Lung (tissue), 16 donors: ENCODE data around the gene SERPINB11. TPM values are rescaled to one million over a fixed set of nuclear protein-coding genes. Genes with fewer than 3 reads are reported as not detected.
"Not testable (repeated sequence)": the region's sequence is repeated elsewhere in the genome, so short reads cannot be mapped to it uniquely, and the experiment has no call there.

ENCODE experiments used
- ATAC-seq: fragments of 200-7000 bp; cut with Tn5 transposase; one replicate; pipeline ENCODE4 v1.9.1; 2020; ENCODE audit warnings: moderate number of reproducible peaks; ENCODE audit not compliant: insufficient read depth, low FRiP score
- DNase-seq, 3 donors: peaks; one replicate each; pipeline ENCODE4 v3.0.0-alpha.2; 2013 to 2017
- H3K27ac ChIP-seq, 2 donors: one replicate each; pipeline ENCODE4 v1.5.1; 2013; ENCODE audit warnings: mild to moderate bottlenecking in 2 of 2, moderate library complexity in 2 of 2, control low read depth in 1 of 2, inconsistent platforms in 1 of 2, low read depth in 1 of 2, low read length in 1 of 2
- H3K27me3 ChIP-seq, 3 donors: one replicate each; pipeline ENCODE4 v1.5.1; 2013; ENCODE audit warnings: low read length in 2 of 3; ENCODE audit not compliant: control insufficient read depth in 3 of 3, insufficient read depth in 3 of 3
- H3K36me3 ChIP-seq, 4 donors: one replicate each; pipeline ENCODE4 v1.5.1; 2013; ENCODE audit warnings: low read length in 4 of 4, mild to moderate bottlenecking in 1 of 4, moderate library complexity in 1 of 4; ENCODE audit not compliant: control insufficient read depth in 4 of 4, insufficient read depth in 4 of 4
- H3K4me1 ChIP-seq, 5 donors: one replicate each; pipeline ENCODE4 v1.5.1; 2013; ENCODE audit warnings: low read length in 5 of 5, mild to moderate bottlenecking in 2 of 5, moderate library complexity in 1 of 5; ENCODE audit not compliant: control insufficient read depth in 5 of 5, insufficient read depth in 5 of 5
- H3K4me3 ChIP-seq: one replicate; pipeline ENCODE4 v1.5.1; 2013; ENCODE audit warnings: mild to moderate bottlenecking, control low read depth, moderate library complexity
- H3K9ac ChIP-seq, 2 donors: one replicate each; pipeline ENCODE4 v1.5.1; 2013; ENCODE audit warnings: low read length in 2 of 2, control low read depth in 1 of 2; ENCODE audit not compliant: insufficient read depth in 1 of 2
- H3K9me3 ChIP-seq, 4 donors: one replicate each; pipeline ENCODE4 v1.5.1; 2013; ENCODE audit warnings: low read length in 3 of 4, mild to moderate bottlenecking in 1 of 4, moderate library complexity in 1 of 4; ENCODE audit not compliant: control insufficient read depth in 4 of 4, insufficient read depth in 3 of 4
- WGBS, 2 donors: extraction: QIAGEN DNeasy Blood & Tissue Kit; methylation state at CpG; one replicate each; pipeline ENCODE4 v1.1.7; 2013; 5-methylcytosine and 5-hydroxymethylcytosine counted together
- long read RNA-seq, 5 donors: transcript quantifications; one replicate each; lab custom pipeline, GENCODE V29; 2026
- polyA plus RNA-seq, 2 donors: library from polyadenylated mRNA; stranded (reverse); fragments of 200-250 nt; gene quantifications; one replicate each; pipeline ENCODE4 v1.2.1, GENCODE V29; 2013
- total RNA-seq, 2 donors: library from RNA; depleted of rRNA in 1 of 2; stranded (reverse); fragments of >200 nt in 1 of 2; gene quantifications; one replicate each; pipeline ENCODE4 v1.2.1, GENCODE V29; 2014 to 2021
- TF ChIP-seq, protein P1 (sequence below): IDR thresholded peaks from 2 replicates; pipeline ENCODE4 v1.5.1; 2012; ENCODE audit warnings: mild to moderate bottlenecking; ENCODE audit errors: control extremely low read depth, extremely low read depth
- donor health status: control.
- donor health status: control.
- donor health status: Bipolar disorder and iron deficiency.
- donor health status: healthy.
- donor health status: DM: yes; HTN: yes; CAD: no.

SERPINB11 gene, protein sequence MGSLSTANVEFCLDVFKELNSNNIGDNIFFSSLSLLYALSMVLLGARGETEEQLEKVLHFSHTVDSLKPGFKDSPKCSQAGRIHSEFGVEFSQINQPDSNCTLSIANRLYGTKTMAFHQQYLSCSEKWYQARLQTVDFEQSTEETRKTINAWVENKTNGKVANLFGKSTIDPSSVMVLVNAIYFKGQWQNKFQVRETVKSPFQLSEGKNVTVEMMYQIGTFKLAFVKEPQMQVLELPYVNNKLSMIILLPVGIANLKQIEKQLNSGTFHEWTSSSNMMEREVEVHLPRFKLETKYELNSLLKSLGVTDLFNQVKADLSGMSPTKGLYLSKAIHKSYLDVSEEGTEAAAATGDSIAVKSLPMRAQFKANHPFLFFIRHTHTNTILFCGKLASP
- total RNA-seq (not detected), polyA plus RNA-seq (under 1 TPM; 0.45 to 0.52 TPM)
- long read RNA-seq, donor 1, result 0 reads
- long read RNA-seq, donor 2, result 0 reads
- long read RNA-seq, donor 3, result 0 reads
- long read RNA-seq, donor 4, result 0 reads
- long read RNA-seq, donor 5, result 0 reads

DNA sequence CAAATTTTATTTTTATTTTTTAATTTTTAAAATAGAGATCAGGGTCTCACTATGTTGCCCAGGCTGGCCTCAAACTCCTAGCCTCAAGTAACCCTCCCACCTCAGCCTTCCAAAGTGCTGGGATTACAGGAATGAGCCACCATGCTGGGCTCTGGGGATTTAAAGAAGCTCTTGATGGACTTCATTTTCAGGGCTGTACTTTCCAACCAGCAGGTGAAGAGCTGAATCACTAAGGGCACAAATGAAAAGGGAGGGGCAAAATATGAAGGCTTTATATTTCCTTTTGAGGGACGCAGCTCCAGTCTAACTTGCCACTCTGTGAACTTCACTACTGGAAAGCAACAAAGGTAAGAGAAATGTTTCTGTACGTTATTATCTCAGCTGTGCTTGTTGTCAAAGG, at the start of gene SERPINB11:
Gene SERPINB11 (plus strand): TSS at position 301 of the 400 bp plus-strand sequence. CDS start 7,234 bp downstream, outside the sequence.
- Histone ChIP-seq H3K27ac (no peak within 1 kb of the TSS), H3K9me3 (no peaks in the 10 kb centered on the region), H3K4me1 (no peaks in the 10 kb centered on the region), H3K27me3 (no peaks in the 10 kb centered on the region), H3K9ac (no peak within 1 kb of the TSS), H3K36me3 (no peaks in the 10 kb centered on the region), H3K4me3 (no peak within 1 kb of the TSS)
- ATAC-seq (no peak), DNase-seq (no peak)
- TF ChIP-seq, protein P1, sequence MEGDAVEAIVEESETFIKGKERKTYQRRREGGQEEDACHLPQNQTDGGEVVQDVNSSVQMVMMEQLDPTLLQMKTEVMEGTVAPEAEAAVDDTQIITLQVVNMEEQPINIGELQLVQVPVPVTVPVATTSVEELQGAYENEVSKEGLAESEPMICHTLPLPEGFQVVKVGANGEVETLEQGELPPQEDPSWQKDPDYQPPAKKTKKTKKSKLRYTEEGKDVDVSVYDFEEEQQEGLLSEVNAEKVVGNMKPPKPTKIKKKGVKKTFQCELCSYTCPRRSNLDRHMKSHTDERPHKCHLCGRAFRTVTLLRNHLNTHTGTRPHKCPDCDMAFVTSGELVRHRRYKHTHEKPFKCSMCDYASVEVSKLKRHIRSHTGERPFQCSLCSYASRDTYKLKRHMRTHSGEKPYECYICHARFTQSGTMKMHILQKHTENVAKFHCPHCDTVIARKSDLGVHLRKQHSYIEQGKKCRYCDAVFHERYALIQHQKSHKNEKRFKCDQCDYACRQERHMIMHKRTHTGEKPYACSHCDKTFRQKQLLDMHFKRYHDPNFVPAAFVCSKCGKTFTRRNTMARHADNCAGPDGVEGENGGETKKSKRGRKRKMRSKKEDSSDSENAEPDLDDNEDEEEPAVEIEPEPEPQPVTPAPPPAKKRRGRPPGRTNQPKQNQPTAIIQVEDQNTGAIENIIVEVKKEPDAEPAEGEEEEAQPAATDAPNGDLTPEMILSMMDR, result no peak
- 69 to 83% methylated on average over 2 of the region's 2 CpGs for WGBS, 2 donors

DNA sequence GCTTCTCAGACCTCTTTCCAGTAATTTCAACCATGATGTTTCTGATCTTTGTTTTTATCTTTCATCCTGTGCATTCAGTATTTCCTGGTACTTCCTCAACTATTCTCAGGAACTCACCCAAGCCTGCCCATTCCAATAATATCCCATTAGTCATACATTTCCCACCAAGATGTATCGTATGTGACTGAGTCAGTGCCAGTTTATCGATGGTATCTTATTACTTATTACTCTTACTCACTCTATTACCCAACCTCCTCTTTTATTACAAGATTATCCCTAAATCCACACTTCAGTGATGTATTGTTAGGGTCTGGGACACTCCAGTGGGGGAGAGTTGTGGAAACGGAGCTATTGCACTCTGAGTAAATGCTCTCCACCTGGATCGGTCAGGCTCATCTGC, 43.8 kb upstream of the SERPINB11 start:
- not testable (repeated sequence) for H3K9ac ChIP-seq, DNase-seq, H3K27ac ChIP-seq, ATAC-seq, H3K4me1 ChIP-seq, H3K9me3 ChIP-seq, H3K36me3 ChIP-seq, H3K27me3 ChIP-seq, H3K4me3 ChIP-seq
- WGBS, 2 donors, result 92% methylated on average over 4 of the region's 4 CpGs

- H3K9ac ChIP-seq, result not testable (repeated sequence)
Observed at GRCh38 chr18:63661750-63662149, 41.0 kb upstream of the SERPINB11 start, which contains the start of gene SERPINB3. Gene SERPINB3, minus strand, starts transcription at chr18:63661893. Its CDS starts 677 bp downstream, at chr18:63661216.

GRCh38 chr18:63664571-63664970, 38.2 kb upstream of the SERPINB11 start:
- no peak for ATAC-seq
- no peaks in the 10 kb centered on the region for H3K9me3 ChIP-seq
- TF ChIP-seq, protein P1, result no peak
- H3K4me3 ChIP-seq, result no peak overlapping the region
- H3K27me3 ChIP-seq, result no peaks in the 10 kb centered on the region
- no peak for DNase-seq
- H3K9ac ChIP-seq, result no peak overlapping the region
- no peaks in the 10 kb centered on the region for H3K36me3 ChIP-seq
- no peak overlapping the region for H3K27ac ChIP-seq
- H3K4me1 ChIP-seq, result no peaks in the 10 kb centered on the region
- 82 to 89% methylated on average over 1 of the region's 1 CpG for WGBS, 2 donors

More at GRCh38 chr18:63661750-63662149, 41.0 kb upstream of the SERPINB11 start, which contains the start of gene SERPINB3:
- not testable (repeated sequence) for DNase-seq, H3K27me3 ChIP-seq, H3K4me3 ChIP-seq, H3K36me3 ChIP-seq, H3K27ac ChIP-seq, H3K9me3 ChIP-seq, ATAC-seq, H3K4me1 ChIP-seq
- WGBS, 2 donors, result 60 to 73% methylated on average over 2 of the region's 3 CpGs
